GM18873 (cell line): Measurements from ENCODE around the gene OLFM1.
"Not testable (repeated sequence)": the region's sequence is repeated elsewhere in the genome, so short reads cannot be mapped to it uniquely, and the experiment has no call there.

Experiments
- ATAC-seq: cut with Tn5 transposase; IDR thresholded peaks from one replicate; pipeline ENCODE4 v1.9.1; 2021; ENCODE audit warnings: mild to moderate bottlenecking, moderate library complexity, moderate number of reproducible peaks; ENCODE audit not compliant: unreplicated experiment, low FRiP score

OLFM1 gene

GRCh38 chr9:135103001-135103446 lies 15.6 kb downstream of the OLFM1 start:
- no peak for ATAC-seq

DNA sequence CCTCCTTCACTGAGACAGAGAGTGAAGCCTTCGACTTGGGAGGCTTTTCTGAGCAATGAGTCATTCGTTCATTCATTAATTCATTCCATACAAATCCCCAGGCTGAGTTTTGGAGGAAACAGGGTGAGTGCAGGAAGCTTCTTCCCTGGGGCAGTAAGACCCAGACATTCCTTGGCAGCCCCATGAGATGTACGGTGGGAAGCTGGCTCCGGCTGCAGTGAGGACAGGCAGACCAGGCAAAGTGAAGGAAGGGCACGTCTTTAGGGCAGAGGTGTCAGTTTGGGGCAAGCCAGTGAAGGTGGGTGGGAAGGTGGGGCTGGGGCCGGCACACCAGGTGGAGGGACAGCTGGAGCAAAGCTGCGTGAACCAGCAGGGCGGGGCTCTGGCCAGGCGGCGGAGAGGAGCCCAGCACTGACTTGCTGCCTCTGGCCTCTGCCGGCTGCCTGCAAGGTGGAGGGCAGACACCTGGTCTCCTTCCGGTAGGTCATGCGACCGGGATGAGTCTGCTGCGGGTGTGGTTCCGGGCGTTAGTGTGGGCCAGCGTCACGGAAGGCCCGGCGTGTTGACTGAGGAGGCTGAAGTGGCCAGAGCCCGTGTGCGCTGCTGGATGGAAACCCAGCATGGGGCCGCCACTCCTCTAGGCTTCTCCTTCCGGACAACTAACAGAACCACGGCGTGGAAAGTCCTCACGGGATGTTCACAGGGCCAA lies 16.6 kb downstream of the OLFM1 start:
- no peak for ATAC-seq

DNA sequence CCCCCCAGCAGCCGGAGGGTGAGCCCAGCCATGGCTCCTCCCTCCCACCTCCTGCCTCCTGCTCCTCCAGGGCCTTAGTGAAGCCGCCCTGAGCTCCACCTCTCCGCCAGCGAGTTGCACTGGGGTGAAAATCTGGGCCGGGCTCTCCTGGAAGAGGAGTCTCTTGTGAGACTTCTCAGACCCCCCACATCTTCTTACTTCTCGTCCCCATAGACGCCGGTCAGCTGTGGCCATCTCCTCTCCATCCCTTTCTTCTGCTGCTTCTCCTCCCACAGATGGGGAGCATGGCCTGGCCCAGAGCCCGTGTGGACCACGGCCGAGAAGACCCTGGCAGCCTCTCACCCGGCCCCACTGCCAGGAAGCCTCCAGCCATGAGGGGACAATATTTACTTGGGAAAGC lies 17.3 kb downstream of the OLFM1 start:
- ATAC-seq, result no peak

- no peak for ATAC-seq
Observed at GRCh38 chr9:135105211-135105745, 17.8 kb downstream of the OLFM1 start.

GRCh38 chr9:135105938-135106491 lies 18.5 kb downstream of the OLFM1 start:
- no peak for ATAC-seq

DNA sequence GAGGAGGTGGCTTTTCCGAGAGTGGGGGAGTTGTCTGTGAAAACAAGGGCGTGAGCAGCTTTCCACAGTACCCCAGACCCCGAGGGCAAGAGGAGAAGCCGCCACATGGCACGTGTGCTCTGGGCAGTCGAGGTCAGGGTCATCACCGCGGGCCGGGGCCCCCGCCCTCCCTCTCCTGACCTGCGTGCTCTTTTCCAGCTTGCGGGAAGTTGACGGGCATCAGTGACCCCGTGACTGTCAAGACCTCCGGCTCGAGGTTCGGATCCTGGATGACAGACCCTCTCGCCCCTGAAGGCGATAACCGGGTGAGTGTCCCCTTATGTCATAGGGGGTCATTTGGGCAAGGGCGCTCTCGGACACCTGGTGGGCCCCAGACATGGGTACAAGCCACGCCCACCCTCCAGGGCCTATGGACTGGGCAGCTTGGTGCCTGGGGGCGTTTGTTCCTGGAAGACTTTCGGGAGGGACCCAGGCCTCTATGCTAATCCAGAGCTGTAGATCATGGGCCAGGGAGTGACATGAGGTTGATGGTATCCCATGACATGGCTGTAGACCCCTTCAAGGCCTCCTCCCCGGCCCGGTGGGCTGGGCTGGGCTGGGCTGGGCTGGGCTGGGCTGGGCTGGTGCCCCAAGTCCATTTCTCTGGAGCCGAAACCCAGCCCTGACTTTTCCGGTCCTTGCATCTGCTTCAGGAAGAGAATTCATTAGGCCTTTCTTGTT lies 19.2 kb downstream of the OLFM1 start:
- ATAC-seq, result no peak

DNA sequence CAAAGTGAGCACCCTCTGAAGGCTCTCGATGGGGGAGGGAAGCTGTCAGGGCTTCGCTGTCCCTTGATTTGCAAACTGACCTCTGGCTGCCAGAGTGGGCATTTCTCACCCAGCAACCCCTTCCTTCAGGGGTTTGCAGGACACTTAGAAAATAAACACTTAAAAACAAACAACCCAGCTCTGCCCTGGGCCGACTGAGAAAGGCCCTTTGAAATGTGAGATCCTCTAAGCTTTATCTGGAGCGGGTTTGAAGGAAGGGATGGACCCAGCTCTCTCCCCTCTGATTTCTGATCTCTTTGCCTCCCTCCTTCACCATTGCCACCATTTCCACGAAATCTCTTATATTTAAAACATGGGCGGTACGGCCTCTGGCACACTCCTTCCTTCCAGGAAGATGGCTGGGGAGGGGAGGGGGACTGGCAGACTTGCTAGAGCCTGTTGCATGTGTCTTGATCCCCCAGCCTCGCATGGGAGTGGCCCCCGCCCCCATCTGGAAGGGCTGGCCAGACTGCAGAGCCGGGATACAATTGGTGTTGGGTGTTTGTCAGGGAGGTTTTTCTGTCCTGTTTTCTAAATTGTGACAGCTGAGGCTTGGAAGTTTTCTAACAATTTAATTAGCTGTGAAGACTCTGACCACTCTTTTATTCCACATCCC lies 20.2 kb downstream of the OLFM1 start:
- no peak for ATAC-seq

DNA sequence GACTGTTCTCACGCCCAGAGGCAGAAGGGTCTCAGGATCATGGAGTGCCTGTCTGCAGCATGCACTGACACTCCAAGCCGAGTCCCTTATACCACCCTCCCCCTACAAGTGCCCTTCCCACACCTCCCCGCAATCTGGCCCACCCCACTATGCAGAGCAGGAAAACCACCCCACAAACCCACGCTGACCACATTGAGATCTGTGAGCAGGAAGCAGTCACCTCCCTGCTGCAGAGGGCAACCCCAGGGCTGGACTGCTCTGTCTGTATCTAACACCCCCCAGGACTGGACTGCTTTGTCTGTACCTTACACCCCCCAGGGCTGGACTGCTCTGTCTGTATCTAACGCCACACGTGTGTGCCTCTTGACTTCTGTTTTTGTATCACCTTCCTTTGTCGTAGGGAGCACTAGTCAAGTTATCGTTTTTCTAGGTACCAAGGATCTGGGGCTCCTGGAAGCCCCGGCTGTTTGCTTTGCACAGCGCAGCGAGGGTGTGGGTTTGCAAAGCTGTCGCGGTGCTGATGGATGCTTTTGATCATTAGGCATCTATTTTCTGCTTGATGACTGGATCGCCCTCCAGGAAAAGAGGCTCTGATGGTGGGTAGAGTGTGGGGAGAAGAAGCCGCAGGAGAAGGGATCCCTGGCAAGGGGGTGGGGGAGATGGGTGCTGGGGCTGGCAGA lies 21.5 kb downstream of the OLFM1 start:
- ATAC-seq, result no peak

DNA sequence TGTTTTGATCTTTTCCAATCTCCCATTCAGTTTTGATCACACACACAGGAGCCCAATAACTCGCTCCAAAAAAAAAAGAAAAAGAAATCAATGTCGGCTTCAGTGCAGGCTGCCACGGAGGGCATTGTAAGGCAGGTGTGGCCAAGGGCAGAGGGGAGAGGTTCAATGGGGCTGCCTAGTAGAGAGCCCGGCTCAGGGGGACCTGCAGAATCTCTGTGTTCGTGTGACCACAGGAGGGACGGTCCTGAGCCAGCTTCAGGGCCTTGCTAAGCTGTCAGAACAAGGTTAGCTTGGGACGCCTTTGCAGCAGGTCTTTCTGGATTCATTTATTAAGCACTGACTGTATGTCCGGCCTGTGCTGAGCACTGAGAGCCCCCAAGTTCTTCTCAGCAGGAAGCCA lies 22.2 kb downstream of the OLFM1 start:
- no peak for ATAC-seq

- no peak for ATAC-seq
Observed at GRCh38 chr9:135110416-135110815, 22.9 kb downstream of the OLFM1 start.

- not testable (repeated sequence) for ATAC-seq
Observed at GRCh38 chr9:135111600-135111999, 24.1 kb downstream of the OLFM1 start.

- no peak for ATAC-seq
Observed at GRCh38 chr9:135116371-135116770, 28.9 kb downstream of the OLFM1 start.

GRCh38 chr9:135116881-135117280 lies 29.4 kb downstream of the OLFM1 start:
- ATAC-seq, result no peak

GRCh38 chr9:135117281-135117680 lies 29.8 kb downstream of the OLFM1 start:
- no peak for ATAC-seq

GRCh38 chr9:135119496-135120064 lies 32.1 kb downstream of the OLFM1 start:
- no peak for ATAC-seq

DNA sequence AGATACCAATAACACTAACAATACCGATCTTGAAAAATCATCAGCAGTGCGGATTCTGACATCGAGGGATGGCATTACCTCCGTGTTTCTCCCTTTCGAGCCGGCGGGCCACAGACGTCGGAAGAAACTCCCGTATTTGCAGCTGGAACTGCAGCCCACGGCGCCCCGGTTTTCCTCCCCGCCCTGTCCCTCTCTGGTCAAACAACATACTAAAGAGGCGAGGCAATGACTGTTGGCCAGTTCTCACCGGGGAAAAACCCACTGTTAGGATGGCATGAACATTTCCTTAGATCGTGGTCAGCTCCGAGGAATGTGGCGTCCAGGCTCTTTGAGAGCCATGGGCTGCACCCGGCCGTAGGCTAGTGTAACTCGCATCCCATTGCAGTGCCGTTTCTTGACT lies 32.8 kb downstream of the OLFM1 start:
- ATAC-seq, result no peak

DNA sequence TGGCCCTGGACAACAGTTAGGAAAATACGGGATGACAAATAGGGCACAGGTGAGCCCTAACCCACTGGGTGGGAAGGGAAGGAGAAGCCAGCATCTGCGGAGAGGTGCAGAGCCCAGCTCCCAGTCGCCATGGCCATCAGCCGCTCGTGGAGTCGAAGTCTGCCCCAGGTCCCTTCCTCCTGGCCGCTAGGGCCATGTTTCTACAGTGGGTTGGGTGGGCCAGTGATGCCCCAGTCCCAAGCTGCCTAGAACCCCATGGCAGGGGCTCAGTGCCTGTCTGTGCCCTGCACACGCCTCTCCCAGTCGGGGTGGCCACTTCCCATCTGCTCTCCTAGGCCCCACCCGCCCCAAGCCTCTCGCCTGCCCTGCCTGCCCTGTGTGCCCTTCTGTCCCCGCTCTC lies 34.8 kb downstream of the OLFM1 start:
- no peak for ATAC-seq

GRCh38 chr9:135123126-135123772 lies 35.8 kb downstream of the OLFM1 start:
- no peak for ATAC-seq

- no peak for ATAC-seq
Observed at GRCh38 chr9:135123773-135124134, 36.3 kb downstream of the OLFM1 start.
